ENCODE measurements around the gene PIK3CA. TPM values are rescaled to one million over a fixed set of nuclear protein-coding genes. Genes with fewer than 3 reads are reported as not detected.

PIK3CA gene
- total RNA-seq, 4 donors from 2014 or later: 12.6 to 65.2 (median 36.3) TPM

GRCh38 chr3:179276743-179277142, 128.6 kb downstream of the PIK3CA start:
- TF ChIP-seq CTCF (IDR thresholded peaks at IDR 0.05) (no peak), POLR2A (IDR thresholded peaks at IDR 0.05) (no peak)
- DNase-seq: no peak
- Histone ChIP-seq H3K27me3 (no peaks in the 10 kb centered on the region), H3K36me3 (no peaks in the 10 kb centered on the region), H3K4me3 (no peak overlapping the region), H3K9me3 (no peaks in the 10 kb centered on the region), H3K27ac (no peak overlapping the region), H3K4me1 (no peaks in the 10 kb centered on the region)
- intact Hi-C loops (cut with DNase I; ENCODE audit: low total_unique reads): no loop called here

- intact Hi-C loops (cut with DNase I; ENCODE audit: low total_unique reads): no loop called here
- Histone ChIP-seq H3K4me3 (no peak overlapping the region), H3K9me3 (no peaks in the 10 kb centered on the region), H3K27ac (no peak overlapping the region), H3K36me3 (no peaks in the 10 kb centered on the region), H3K27me3 (no peaks in the 10 kb centered on the region), H3K4me1 (no peaks in the 10 kb centered on the region)
- no peak for DNase-seq
- no peak for TF ChIP-seq POLR2A (IDR thresholded peaks at IDR 0.05)
- no peak for TF ChIP-seq CTCF (IDR thresholded peaks at IDR 0.05)
Observed at GRCh38 chr3:179278151-179278550, 130.0 kb downstream of the PIK3CA start.

GRCh38 chr3:179278932-179279693, 131.0 kb downstream of the PIK3CA start:
- H3K27ac ChIP-seq: no peak overlapping the region
- H3K9me3 ChIP-seq: no peaks in the 10 kb centered on the region
- DNase-seq: no peak
- H3K4me3 ChIP-seq: no peak overlapping the region
- intact Hi-C loops (cut with DNase I; ENCODE audit: low total_unique reads): no loop called here
- no peak for TF ChIP-seq POLR2A (IDR thresholded peaks at IDR 0.05)
- no peak for TF ChIP-seq CTCF (IDR thresholded peaks at IDR 0.05)
- H3K4me1 ChIP-seq: no peaks in the 10 kb centered on the region
- no peaks in the 10 kb centered on the region for H3K27me3 ChIP-seq
- no peaks in the 10 kb centered on the region for H3K36me3 ChIP-seq

GRCh38 chr3:179279837-179280236, 131.7 kb downstream of the PIK3CA start:
- Histone ChIP-seq H3K9me3 (no peaks in the 10 kb centered on the region), H3K27ac (no peak overlapping the region), H3K36me3 (no peaks in the 10 kb centered on the region), H3K4me3 (no peak overlapping the region), H3K27me3 (no peaks in the 10 kb centered on the region), H3K4me1 (no peaks in the 10 kb centered on the region)
- DNase-seq: no peak
- intact Hi-C loops (cut with DNase I; ENCODE audit: low total_unique reads): no loop called here
- TF ChIP-seq CTCF (IDR thresholded peaks at IDR 0.05) (no peak), POLR2A (IDR thresholded peaks at IDR 0.05) (no peak)

- intact Hi-C loops (cut with DNase I; ENCODE audit: low total_unique reads): no loop called here
- TF ChIP-seq POLR2A (IDR thresholded peaks at IDR 0.05) (no peak), CTCF (IDR thresholded peaks at IDR 0.05) (no peak)
- DNase-seq: no peak
Observed at GRCh38 chr3:179281825-179282224, 133.7 kb downstream of the PIK3CA start.

More at GRCh38 chr3:179281825-179282224, 133.7 kb downstream of the PIK3CA start:
- no peak overlapping the region for H3K4me3 ChIP-seq
- no peak overlapping the region for H3K27ac ChIP-seq
- H3K27me3 ChIP-seq: no peaks in the 10 kb centered on the region
- H3K4me1 ChIP-seq: no peaks in the 10 kb centered on the region
- no peaks in the 10 kb centered on the region for H3K9me3 ChIP-seq
- no peaks in the 10 kb centered on the region for H3K36me3 ChIP-seq

All from uterus (tissue), 4 donors.